Thyroid gland (tissue), 4 donors: ENCODE measurements around the gene SLMAP.

Source experiments
- POLR2A ChIP-seq, 2 donors: fragments of 450-650 bp; IDR thresholded peaks; one replicate each; pipeline ENCODE4 v1.6.1; 2017; ENCODE audit warnings: antibody characterized with exemption in 2 of 2, mild to moderate bottlenecking in 2 of 2, moderate library complexity in 1 of 2
- TF ChIP-seq, protein P1 (sequence below), 6 experiments: fragments of 200-600 bp in 3 of 6; fragments of 450-650 bp in 3 of 6; sonication (generic) in 3 of 6; IDR thresholded peaks; one replicate each; pipeline ENCODE4 v1.5.1; 2016 to 2019; ENCODE audit warnings: antibody characterized with exemption in 6 of 6, mild to moderate bottlenecking in 2 of 6, inconsistent platforms in 1 of 6, moderate library complexity in 1 of 6

DNA sequence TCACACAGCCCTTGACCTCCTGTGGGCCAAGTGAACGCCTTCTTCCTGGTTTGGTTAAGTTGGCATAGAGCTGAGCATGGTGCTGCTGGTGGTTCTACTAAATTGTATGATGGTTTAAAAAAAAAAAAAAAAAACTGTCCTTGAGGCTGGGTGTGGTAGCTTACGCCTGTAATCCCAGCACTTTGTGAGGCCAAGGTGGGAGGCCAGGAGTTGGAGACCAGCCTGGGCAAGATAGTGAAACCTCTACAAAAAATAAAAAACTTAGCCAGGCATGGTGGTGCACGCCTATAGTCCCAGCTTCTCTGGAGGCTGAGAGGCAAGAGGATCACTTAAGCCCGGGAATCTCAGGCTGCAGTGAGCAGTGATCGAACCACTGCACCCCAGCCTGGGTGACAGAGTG lies 193.2 kb downstream of the SLMAP start:
- no peak for TF ChIP-seq POLR2A (IDR thresholded peaks at IDR 0.05)
- TF ChIP-seq, protein P1, sequence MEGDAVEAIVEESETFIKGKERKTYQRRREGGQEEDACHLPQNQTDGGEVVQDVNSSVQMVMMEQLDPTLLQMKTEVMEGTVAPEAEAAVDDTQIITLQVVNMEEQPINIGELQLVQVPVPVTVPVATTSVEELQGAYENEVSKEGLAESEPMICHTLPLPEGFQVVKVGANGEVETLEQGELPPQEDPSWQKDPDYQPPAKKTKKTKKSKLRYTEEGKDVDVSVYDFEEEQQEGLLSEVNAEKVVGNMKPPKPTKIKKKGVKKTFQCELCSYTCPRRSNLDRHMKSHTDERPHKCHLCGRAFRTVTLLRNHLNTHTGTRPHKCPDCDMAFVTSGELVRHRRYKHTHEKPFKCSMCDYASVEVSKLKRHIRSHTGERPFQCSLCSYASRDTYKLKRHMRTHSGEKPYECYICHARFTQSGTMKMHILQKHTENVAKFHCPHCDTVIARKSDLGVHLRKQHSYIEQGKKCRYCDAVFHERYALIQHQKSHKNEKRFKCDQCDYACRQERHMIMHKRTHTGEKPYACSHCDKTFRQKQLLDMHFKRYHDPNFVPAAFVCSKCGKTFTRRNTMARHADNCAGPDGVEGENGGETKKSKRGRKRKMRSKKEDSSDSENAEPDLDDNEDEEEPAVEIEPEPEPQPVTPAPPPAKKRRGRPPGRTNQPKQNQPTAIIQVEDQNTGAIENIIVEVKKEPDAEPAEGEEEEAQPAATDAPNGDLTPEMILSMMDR (IDR thresholded peaks at IDR 0.05) = no peak
